Kidney epithelial cell (primary cell): Measurements from ENCODE around the gene ENPP6. TPM values are rescaled to one million over a fixed set of nuclear protein-coding genes. Genes with fewer than 3 reads are reported as not detected.

ENCODE experiments used
- DNase-seq: peaks from one replicate; pipeline ENCODE4 v3.0.0-alpha.2; 2010; ENCODE audit warnings: low read depth
- H3K27me3 ChIP-seq: 2 replicates; pipeline ENCODE4 v1.6.0; 2011; ENCODE audit warnings: low read length; ENCODE audit not compliant: control insufficient read depth, insufficient read depth
- H3K36me3 ChIP-seq: 2 replicates; pipeline ENCODE4 v1.5.1; 2011; ENCODE audit warnings: low read length; ENCODE audit not compliant: control insufficient read depth, insufficient read depth
- H3K4me3 ChIP-seq: 2 replicates; pipeline ENCODE4 v1.5.1; 2011; ENCODE audit warnings: low read depth, mild to moderate bottlenecking, control low read depth, low read length
- total RNA-seq: library from RNA; depleted of rRNA; stranded (reverse); fragments of >200 nt; gene quantifications from 2 replicates; pipeline ENCODE4 v1.2.3, GENCODE V29; 2015
- TF ChIP-seq, protein P1 (sequence below): IDR thresholded peaks from 2 replicates; pipeline ENCODE4 v1.5.1; 2011; ENCODE audit warnings: mild to moderate bottlenecking, moderate library complexity, low read length, control low read depth, inconsistent platforms; ENCODE audit not compliant: insufficient read depth, poor library complexity, severe bottlenecking

Gene ENPP6
- total RNA-seq, 1 donor from 2014 or later: 0.04 TPM

GRCh38 chr4:184112006-184112550 lies 105.6 kb downstream of the ENPP6 start:
- Histone ChIP-seq H3K4me3 (no peak overlapping the region), H3K27me3 (peaks cover 2% of the 10 kb centered on the region), H3K36me3 (no peaks in the 10 kb centered on the region)
- DNase-seq: no peak
- TF ChIP-seq, protein P1, sequence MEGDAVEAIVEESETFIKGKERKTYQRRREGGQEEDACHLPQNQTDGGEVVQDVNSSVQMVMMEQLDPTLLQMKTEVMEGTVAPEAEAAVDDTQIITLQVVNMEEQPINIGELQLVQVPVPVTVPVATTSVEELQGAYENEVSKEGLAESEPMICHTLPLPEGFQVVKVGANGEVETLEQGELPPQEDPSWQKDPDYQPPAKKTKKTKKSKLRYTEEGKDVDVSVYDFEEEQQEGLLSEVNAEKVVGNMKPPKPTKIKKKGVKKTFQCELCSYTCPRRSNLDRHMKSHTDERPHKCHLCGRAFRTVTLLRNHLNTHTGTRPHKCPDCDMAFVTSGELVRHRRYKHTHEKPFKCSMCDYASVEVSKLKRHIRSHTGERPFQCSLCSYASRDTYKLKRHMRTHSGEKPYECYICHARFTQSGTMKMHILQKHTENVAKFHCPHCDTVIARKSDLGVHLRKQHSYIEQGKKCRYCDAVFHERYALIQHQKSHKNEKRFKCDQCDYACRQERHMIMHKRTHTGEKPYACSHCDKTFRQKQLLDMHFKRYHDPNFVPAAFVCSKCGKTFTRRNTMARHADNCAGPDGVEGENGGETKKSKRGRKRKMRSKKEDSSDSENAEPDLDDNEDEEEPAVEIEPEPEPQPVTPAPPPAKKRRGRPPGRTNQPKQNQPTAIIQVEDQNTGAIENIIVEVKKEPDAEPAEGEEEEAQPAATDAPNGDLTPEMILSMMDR: no peak

GRCh38 chr4:184111233-184111832 lies 106.3 kb downstream of the ENPP6 start:
- H3K27me3 ChIP-seq: peaks cover 2% of the 10 kb centered on the region
- TF ChIP-seq, protein P1: no peak
- no peak overlapping the region for H3K4me3 ChIP-seq
- H3K36me3 ChIP-seq: no peaks in the 10 kb centered on the region
- no peak for DNase-seq

DNA sequence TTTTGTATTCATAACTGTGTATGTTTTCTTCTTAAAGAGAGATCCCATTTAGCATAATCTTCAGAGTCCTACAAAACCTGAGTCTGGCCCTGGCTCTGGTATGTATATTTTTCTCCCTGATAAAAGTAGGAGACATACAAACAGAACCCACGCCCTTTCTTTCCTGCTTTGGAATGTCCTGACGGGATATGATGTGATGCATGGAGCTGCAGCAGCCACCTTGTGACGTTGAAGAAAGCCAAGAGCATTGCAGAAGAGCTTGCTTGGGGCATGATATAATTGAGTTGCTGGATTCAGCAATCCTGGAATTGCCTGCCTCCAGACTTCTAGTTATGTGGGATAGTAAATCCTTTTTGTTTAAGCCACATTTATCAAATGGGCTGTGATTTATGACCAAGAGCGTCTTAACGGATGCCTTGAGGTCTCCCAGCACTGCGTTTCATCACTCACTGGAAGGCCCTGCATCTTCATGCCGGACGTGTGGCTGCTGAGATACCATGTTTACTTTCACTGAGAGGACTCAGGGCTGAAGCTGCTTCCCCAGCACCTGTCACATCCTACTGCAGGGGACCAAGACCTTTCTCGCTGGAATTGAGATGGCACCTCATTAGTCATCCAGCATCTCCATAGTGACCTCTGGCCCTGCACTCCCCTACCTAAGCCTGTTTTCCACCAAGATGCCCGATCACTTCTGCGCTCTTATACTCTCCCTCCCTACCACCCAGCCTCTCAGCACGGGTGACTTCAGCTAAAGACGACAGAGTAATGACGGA lies 107.0 kb downstream of the ENPP6 start:
- TF ChIP-seq, protein P1: no peak
- Histone ChIP-seq H3K4me3 (no peak overlapping the region), H3K36me3 (no peaks in the 10 kb centered on the region), H3K27me3 (peaks cover 2% of the 10 kb centered on the region)
- DNase-seq: no peak

- Histone ChIP-seq H3K27me3 (peaks cover 2% of the 10 kb centered on the region), H3K36me3 (no peaks in the 10 kb centered on the region), H3K4me3 (no peak overlapping the region)
- DNase-seq: no peak
- TF ChIP-seq, protein P1: no peak
Measured at GRCh38 chr4:184108006-184108501, 109.6 kb downstream of the ENPP6 start.

DNA sequence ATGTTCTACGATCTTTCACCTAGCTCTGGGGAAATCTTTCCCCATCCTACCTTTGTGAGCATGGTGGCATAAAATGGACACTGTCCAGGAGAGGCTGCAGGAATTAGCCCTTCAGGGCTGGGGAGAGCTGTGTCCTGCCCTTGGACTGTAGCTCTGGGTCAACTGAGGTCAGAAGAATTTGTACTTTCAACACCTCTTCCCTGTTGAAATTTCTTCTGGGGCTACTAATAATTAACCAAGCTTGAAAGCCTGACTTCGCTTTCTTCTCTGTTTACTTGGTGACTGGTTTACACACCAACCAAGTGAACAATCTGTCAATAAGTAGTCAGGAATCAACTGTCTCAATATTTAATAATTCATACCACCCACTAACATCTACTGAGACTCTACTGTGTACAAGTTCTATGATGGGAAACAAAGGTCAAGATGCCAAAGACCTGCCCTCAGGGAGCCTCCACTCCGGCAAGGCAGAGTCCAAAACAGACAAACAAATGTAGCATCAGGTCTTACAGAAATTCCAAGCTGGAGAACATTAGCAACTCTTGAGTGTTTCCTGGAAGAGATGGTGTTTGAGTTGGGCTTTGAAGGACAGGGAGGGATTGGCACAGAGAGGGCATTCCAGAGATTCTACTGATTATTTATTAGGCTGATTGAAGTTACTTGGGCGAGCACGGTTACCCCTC lies 113.1 kb downstream of the ENPP6 start:
- Histone ChIP-seq H3K36me3 (no peaks in the 10 kb centered on the region), H3K4me3 (no peak overlapping the region), H3K27me3 (no peaks in the 10 kb centered on the region)
- DNase-seq: no peak
- TF ChIP-seq, protein P1: no peak
